IPS-18c (cell line): Measurements from ENCODE around the gene COL9A3.
A peak's percentile ranks its signal among the peaks of the same experiment; 100 is the strongest.

ENCODE experiments used
- H3K4me3 ChIP-seq: 2 replicates; pipeline ENCODE4 v1.7.0; 2013; ENCODE audit warnings: low read depth, mild to moderate bottlenecking, low read length, moderate library complexity; ENCODE audit not compliant: insufficient read depth
- H3K9me3 ChIP-seq: one replicate; pipeline ENCODE4 v1.6.1; 2013; ENCODE audit warnings: mild to moderate bottlenecking, low read length, moderate library complexity; ENCODE audit not compliant: control insufficient read depth, insufficient read depth

COL9A3 gene

DNA sequence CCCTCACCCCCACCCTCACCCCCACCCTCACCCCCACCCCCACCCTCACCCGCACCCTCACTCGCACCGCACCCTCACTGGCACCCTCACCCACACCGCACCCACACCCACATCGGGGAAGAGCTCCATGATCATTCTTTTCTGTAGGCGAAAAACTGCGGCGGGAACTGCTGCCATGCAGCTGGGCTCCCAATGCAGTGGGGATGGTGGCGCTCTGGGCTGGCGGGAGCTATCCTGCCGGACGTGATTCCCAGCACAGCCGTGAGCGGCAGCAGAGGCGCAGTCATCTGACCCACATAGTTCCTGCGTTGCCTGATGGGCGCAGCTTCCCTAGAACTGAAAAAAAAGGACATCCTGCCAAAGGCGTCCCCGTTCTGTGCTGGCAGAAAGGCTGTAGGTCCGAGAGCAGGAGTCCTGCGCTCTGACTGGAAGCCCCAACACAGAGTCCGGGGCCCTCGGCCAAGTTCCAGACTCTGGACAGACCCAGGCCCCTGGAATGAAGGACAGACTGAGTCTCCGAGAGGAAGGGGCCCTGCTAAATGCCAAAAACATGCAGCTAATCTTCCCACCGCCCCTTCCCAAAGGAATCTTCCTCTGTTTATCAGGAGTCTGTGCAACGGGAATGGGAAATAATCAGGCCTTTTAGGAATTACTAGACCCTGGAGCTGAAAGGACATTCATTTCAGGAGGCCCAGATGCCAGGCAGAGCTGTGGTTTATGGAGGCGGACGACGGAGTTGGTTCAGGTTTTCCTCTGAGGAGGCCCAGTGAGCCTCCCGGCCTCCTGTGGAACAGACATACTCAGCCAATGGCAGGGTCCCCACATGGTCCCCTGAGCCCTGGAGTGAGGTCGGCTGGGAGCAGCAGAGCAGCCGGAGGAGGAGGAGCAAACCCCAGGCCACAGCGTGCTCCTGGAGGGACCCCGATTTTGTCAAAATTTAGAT lies 58.8 kb downstream of the COL9A3 start:
- H3K4me3 ChIP-seq = no peak overlapping the region

GRCh38 chr20:62876501-62876901 lies 59.7 kb downstream of the COL9A3 start:
- Histone ChIP-seq H3K4me3 (no peak overlapping the region), H3K9me3 (no peaks in the 10 kb centered on the region)

More for the DNA sequence above, 58.8 kb downstream of the COL9A3 start:
- no peaks in the 10 kb centered on the region for H3K9me3 ChIP-seq

GRCh38 chr20:62876902-62877816 lies 60.3 kb downstream of the COL9A3 start:
- Histone ChIP-seq H3K9me3 (no peaks in the 10 kb centered on the region), H3K4me3 (no peak overlapping the region)

GRCh38 chr20:62878244-62879038 lies 61.6 kb downstream of the COL9A3 start:
- no peak overlapping the region for H3K4me3 ChIP-seq

DNA sequence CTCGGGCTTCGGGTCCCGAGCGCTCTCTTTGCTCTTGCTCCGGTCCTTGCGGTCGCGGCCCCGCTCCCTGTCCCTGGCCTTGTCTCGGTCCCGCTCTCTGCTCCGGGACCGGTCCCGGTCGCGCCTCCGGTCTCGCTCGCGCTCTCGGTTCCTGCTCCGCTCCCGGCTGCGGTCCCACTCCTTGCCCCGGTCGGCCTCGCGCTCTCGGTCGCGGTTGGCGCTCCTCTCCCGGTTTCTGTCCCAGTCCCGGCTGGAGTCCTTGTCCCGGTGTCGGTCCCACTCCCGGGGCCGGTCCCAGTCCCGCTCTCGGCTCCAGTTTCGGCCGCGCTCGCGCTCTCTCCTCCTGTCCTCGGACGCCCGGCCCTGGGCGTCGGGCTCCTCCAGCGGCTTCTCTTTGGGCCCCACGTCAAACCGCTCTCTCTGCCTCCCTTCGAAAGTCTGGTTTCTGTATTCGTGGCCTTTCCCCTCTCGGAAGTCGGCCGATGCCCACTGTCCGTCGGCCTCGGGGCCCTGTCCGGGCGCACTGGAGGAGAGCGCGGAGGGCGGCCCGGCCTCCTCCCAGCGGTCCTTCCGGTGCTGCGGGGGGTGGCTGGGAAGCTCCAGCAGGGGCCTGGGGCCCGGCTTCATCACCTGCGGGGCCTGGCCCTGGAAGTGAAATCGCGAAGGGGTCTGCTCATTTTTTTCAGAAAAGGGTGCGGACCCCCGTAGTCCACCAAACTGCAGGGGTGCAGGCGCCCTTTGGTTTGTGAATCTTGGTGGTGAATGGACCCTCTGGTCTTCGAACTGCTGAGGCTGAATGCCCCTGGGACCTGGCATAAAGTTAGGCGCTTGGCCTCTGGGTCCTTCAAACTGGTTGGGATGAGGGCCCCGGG lies 62.7 kb downstream of the COL9A3 start:
- Histone ChIP-seq H3K9me3 (no peaks in the 10 kb centered on the region), H3K4me3 (no peak overlapping the region)

More at GRCh38 chr20:62878244-62879038, 61.6 kb downstream of the COL9A3 start:
- no peaks in the 10 kb centered on the region for H3K9me3 ChIP-seq

- Histone ChIP-seq H3K9me3 (no peaks in the 10 kb centered on the region), H3K4me3 (no peak overlapping the region)
Observed at GRCh38 chr20:62880147-62880934, 63.5 kb downstream of the COL9A3 start.

- Histone ChIP-seq H3K9me3 (no peaks in the 10 kb centered on the region), H3K4me3 (no peak overlapping the region)
Observed at GRCh38 chr20:62880935-62881661, 64.2 kb downstream of the COL9A3 start.

- no peaks in the 10 kb centered on the region for H3K9me3 ChIP-seq
Observed at GRCh38 chr20:62881662-62882395, 65.0 kb downstream of the COL9A3 start.

DNA sequence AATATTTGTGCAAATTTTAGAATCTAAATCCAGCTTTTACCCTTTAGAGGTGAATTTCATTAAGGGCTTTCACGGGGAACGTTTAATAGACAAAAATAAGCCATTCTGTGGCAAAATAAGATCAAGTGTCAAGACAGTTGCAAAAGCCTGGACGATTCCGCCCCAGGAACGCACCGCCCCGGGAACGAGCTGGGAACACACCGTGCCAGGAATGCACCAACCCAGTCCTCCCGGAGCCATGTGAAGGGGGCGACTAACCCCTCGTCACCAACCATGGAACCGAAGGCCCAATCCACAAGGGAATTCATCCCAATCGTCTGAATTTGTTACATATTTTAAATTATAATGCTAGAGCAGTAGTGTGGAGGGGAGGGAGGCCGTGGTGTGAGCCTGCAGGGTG lies 65.6 kb downstream of the COL9A3 start:
- H3K4me3 ChIP-seq = no peak overlapping the region

More at GRCh38 chr20:62881662-62882395, 65.0 kb downstream of the COL9A3 start:
- H3K4me3 ChIP-seq = no peak overlapping the region

DNA sequence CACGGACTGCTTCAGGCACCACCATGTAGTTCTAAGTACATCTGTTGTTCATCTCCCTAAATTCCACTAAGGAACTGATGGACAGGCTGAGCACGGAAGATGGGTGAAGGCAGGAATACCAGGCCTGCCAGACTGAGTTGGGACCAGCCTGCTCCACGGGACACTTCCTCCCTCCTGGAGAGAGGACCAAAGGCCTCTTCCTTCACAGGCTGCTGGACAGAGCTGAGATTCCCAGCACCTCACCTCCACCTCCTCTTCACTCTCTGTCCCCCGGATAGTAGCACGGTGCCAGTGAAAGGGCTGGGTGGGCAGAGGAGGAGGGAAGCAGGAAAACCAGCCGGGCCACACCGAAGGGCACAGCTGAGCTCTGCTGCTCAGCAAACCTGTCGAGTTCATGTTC lies 67.7 kb downstream of the COL9A3 start:
- H3K9me3 ChIP-seq = no peaks in the 10 kb centered on the region

More for the DNA sequence above, 65.6 kb downstream of the COL9A3 start:
- H3K9me3 ChIP-seq = no peaks in the 10 kb centered on the region

GRCh38 chr20:62885046-62885895 lies 68.4 kb downstream of the COL9A3 start:
- H3K9me3 ChIP-seq = no peaks in the 10 kb centered on the region
- peak overlapping the region; percentile 22; the same call in 1 of the 2 replicates for H3K4me3 ChIP-seq

More for the DNA sequence above, 67.7 kb downstream of the COL9A3 start:
- H3K4me3 ChIP-seq = no peak overlapping the region

DNA sequence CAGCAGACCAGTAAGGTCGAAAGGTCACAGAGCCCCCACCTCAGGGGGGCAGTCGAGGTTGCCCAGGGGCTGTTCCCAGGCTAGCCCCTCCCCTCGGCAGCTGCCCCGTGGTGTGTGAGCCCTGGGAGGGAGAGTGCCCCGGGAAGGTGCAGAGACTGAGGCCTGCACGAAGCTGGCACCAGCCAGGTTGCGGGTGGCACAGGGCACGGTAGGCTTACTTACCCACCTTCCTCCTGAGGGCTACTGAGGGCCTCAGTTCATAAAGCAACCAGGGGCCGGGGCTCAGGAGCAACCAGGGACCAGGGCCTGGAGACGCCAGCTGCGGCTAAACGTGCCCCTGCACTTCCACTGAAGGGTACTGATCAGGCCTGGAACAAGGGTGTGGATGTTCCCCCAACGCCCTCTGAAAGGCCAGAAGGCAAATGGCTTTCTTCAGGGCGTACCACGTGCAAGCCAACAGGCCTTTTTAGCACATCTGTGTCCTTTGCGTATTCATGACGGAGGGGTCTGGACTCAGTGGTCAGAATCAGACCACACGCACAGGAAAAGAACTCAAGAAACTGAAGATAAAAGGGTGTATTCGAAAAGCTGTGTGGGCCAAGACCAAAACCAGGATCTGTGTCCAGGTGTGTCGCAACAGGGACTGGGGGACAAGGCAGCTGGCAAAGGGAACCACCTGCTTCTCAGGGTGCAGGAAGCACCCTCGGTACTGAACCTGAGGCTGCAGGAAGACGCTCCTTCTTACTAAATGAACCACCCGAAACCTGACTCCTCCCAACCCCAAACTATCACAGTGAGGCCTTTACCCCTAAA lies 69.3 kb downstream of the COL9A3 start:
- Histone ChIP-seq H3K4me3 (peak overlapping the region; percentile 22; the same call in 1 of the 2 replicates), H3K9me3 (no peaks in the 10 kb centered on the region)

GRCh38 chr20:62886709-62887058 lies 69.8 kb downstream of the COL9A3 start:
- Histone ChIP-seq H3K9me3 (no peaks in the 10 kb centered on the region), H3K4me3 (no peak overlapping the region)
